ENCODE data around the gene VWA5B2.

DNA sequence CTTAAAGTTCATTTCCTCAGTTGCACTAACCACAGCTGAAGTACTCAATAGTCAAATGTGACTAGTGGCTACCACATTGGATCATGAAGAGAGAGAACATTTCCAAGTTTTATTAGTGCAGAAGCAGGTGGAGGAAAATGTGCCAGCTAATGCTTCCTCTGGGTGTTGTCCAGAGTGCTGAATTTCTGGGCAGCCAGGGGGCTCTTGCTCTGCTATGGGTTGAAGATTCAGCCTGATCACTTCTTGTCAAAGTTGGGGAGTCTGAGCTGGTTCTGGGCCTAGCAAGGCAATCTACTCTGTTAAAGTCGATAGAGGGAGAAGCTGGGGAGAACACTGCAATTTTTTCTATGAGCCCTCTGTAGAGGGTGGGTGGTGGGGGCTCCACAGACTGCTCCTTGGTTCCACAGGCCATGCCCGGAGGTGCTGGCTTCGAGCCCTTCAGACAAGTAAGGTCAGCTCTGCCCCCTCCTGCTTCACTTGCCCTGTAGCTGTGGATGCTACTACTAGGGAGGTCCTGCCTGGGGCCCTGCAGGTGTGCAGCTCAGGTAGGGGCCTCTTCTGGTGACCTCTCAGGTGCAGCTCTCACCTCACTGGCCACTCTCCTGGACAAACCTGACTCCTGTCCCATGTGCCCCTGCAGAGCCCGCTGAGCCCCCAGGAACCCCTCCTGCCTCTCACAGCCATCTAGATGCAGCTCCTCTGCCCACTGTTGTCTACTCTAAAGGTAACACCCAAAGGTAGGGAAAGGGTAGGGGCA is 11.2 kb downstream of the VWA5B2 start:
- no peak for TF ChIP-seq EZH2 (IDR thresholded peaks at IDR 0.05; ENCODE audit: low read length, missing control alignments)
- TF ChIP-seq, protein P1, sequence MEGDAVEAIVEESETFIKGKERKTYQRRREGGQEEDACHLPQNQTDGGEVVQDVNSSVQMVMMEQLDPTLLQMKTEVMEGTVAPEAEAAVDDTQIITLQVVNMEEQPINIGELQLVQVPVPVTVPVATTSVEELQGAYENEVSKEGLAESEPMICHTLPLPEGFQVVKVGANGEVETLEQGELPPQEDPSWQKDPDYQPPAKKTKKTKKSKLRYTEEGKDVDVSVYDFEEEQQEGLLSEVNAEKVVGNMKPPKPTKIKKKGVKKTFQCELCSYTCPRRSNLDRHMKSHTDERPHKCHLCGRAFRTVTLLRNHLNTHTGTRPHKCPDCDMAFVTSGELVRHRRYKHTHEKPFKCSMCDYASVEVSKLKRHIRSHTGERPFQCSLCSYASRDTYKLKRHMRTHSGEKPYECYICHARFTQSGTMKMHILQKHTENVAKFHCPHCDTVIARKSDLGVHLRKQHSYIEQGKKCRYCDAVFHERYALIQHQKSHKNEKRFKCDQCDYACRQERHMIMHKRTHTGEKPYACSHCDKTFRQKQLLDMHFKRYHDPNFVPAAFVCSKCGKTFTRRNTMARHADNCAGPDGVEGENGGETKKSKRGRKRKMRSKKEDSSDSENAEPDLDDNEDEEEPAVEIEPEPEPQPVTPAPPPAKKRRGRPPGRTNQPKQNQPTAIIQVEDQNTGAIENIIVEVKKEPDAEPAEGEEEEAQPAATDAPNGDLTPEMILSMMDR (conservative IDR thresholded peaks at IDR 0.05 in 1 of 2, IDR thresholded peaks at IDR 0.05 in 1 of 2; ENCODE audit: low read depth in 1 of 2, low read length in 2 of 2): no peak
